ENCODE data around the gene KCNH1. TPM values are rescaled to one million over a fixed set of nuclear protein-coding genes. Genes with fewer than 3 reads are reported as not detected.

Gene KCNH1
- total and polyA plus RNA-seq, 2 experiments from 2014 or later, result 0.28 TPM; not detected in 1

DNA sequence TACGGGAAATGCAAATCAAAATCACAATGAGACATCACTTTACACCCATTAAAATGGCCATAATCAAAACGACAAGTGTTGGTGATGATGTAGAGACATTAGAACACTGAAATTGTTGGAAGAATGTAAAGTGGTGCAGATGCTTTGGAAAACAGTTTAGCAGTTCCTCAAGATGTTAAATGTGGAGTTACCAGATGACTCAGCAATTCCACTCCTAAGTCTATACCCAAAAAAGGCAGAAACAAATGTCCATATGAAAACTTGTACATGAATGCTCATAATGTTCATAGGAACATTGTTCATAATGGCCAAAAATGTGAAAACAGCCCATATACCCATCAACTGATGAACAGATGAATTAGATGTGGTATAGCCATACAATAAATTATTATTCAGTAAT is 267.4 kb downstream of the KCNH1 start (continued):
- TF ChIP-seq STAT1 (IDR thresholded peaks at IDR 0.05; ENCODE audit: unreplicated experiment) (no peak), EZH2 (IDR thresholded peaks at IDR 0.05; ENCODE audit: low read depth, unreplicated experiment) (no peak), CTCF (conservative IDR thresholded peaks at IDR 0.05; ENCODE audit: low read depth in 2 of 2) (no peak), ZNF114 (CRISPR knock-in tag; IDR thresholded peaks at IDR 0.05) (no peak), JUNB (IDR thresholded peaks at IDR 0.05; ENCODE audit: unreplicated experiment) (no peak), CREB1 (CRISPR knock-in tag; IDR thresholded peaks at IDR 0.05; ENCODE audit: low read depth) (no peak), NANOG (IDR thresholded peaks at IDR 0.05; ENCODE audit: borderline replicate concordance) (no peak)
- TF ChIP-seq, protein P1, sequence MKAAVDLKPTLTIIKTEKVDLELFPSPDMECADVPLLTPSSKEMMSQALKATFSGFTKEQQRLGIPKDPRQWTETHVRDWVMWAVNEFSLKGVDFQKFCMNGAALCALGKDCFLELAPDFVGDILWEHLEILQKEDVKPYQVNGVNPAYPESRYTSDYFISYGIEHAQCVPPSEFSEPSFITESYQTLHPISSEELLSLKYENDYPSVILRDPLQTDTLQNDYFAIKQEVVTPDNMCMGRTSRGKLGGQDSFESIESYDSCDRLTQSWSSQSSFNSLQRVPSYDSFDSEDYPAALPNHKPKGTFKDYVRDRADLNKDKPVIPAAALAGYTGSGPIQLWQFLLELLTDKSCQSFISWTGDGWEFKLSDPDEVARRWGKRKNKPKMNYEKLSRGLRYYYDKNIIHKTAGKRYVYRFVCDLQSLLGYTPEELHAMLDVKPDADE (IDR thresholded peaks at IDR 0.05), result no peak

- H3K4me3 ChIP-seq, result no peak overlapping the region
- H4K20me1 ChIP-seq (replicated peaks; ENCODE audit: insufficient read depth), result no peaks in the 10 kb centered on the region; the same call in 1 of the 2 replicates
- no peaks in the 10 kb centered on the region; the same call in 1 of the 2 replicates for H3K9me2 ChIP-seq (ENCODE audit: insufficient read depth)
- no peak overlapping the region for H2AFZ ChIP-seq
- H3K4me1 ChIP-seq (ENCODE audit: insufficient read depth), result no peaks in the 10 kb centered on the region
- Mint-ChIP-seq H3K4me3 (no peak overlapping the region), H3K27me3 (ENCODE audit: insufficient read depth, low read depth, poor library complexity) (no peaks in the 10 kb centered on the region), H3K36me3 (ENCODE audit: low read depth) (no peaks in the 10 kb centered on the region), H3K9me3 (no peaks in the 10 kb centered on the region), H3K4me1 (no peaks in the 10 kb centered on the region), H3K27ac (no peak overlapping the region)
- no peaks in the 10 kb centered on the region for H3F3A ChIP-seq (replicated peaks; ENCODE audit: low read depth)
- no peaks in the 10 kb centered on the region for H3K36me3 ChIP-seq (ENCODE audit: insufficient read depth)
- no peaks in the 10 kb centered on the region for H3K27me3 ChIP-seq (ENCODE audit: insufficient read depth)
- no peak overlapping the region for H3K27ac ChIP-seq (ENCODE audit: low read depth)
- ATAC-seq (no peak), DNase-seq (ENCODE audit: low spot score) (no peak)
- H3K79me2 ChIP-seq (replicated peaks; ENCODE audit: insufficient read depth), result no peaks in the 10 kb centered on the region
- H3K4me2 ChIP-seq, result no peak overlapping the region
- TF ChIP-seq EZH2 (IDR thresholded peaks at IDR 0.05; ENCODE audit: low read depth, unreplicated experiment) (no peak), REST (IDR thresholded peaks at IDR 0.05; ENCODE audit: unreplicated experiment) (no peak), POLR2AphosphoS5 (IDR thresholded peaks at IDR 0.05; ENCODE audit: low read depth) (no peak), EZH2phosphoT487 (IDR thresholded peaks at IDR 0.05; ENCODE audit: unreplicated experiment) (no peak), NANOG (IDR thresholded peaks at IDR 0.05; ENCODE audit: borderline replicate concordance) (no peak), JUNB (IDR thresholded peaks at IDR 0.05; ENCODE audit: unreplicated experiment) (no peak)
- TF ChIP-seq, protein P1 (IDR thresholded peaks at IDR 0.05), result no peak
Measured at GRCh38 chr1:210857705-210858104, 276.2 kb downstream of the KCNH1 start.

Measured in GM23338 (cell line).